GM19452 (cell line): ENCODE results near the gene C1QB.

Experiments used
- ATAC-seq: cut with Tn5 transposase; IDR thresholded peaks from one replicate; pipeline ENCODE4 v1.9.1; 2021; ENCODE audit not compliant: unreplicated experiment

C1QB gene

DNA sequence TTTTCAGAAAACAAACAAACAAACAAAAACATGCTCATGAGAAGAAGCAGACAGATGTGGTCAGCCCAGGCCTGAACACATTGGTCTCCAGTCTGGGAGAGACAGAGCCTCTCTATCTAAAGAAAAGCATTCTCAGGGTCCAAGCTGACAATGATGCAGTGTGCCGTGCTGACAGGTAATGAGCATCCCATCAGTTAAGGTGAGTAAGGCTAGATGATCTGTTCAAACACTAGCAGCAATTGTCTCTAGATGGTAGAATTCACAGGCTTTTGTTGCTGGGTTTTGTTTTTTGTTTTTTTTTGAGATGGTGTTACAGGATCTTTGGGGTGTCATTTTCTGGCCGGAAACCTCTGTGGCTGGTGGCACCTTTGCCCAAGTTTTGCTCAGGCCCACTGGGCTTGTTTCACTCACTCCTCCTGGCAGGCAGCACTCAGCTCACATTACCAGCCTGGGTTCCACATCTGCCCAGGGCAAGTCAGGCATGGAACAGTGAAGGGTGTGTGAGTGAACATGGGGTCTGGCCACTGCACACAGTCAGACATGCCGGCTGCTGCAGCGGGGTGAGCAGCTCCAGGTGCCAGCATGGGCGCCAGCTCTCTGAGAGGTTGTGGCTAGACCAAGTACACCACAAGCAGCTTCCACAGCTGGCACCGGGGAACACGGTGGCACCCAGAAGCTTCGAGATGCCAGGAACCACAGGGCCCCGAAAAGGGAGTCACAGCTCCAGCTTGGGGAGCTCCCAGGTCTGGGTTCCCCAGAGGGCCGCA is 19.2 kb upstream of the C1QB start:
- ATAC-seq = no peak

- no peak for ATAC-seq
These were observed 17.6 kb upstream of the C1QB start for GRCh38 chr1:22635436-22635835.

DNA sequence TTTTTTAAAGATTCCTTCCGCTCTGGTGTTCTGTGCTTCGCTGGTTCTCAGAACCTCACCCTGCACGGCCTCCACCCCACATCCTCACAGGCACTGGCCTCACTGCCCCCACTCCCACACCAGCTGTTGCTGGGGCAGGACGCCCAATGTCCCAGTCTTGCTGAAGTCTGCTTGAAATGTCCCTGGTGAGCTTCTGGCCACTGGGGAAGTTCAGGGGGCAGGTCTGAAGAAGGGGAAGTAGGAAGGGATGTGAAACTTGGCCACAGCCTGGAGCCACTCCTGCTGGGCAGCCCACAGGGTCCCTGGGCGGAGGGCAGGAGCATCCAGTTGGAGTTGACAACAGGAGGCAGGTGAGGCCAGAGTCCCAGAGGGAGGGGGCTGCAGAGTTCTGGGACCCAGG is 16.7 kb upstream of the C1QB start, which contains the start of gene C1QA:
C1QA (plus strand) TSS at position 276 of the 400 bp plus-strand sequence. CDS start 989 bp downstream, outside the sequence.
- no peak for ATAC-seq

DNA sequence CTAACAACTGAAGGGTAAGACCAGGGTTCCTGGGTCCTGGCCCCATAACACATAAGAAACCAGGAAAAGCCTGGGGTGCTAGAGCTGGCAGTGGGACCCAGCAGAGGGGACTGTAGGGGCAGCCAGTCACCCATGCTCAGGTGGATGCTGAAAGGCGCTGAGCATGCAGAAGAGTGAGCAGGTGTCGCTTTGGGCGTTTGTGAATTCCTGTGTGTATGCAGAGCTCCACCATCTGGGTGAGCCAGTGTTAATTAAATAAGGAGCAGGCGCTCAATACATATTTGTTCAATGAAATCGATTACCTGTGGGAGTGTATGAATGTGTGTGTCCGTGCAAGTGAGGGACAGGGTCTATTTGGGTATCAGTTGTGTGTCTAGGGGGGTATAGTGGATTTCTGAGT is 16.1 kb upstream of the C1QB start:
- no peak for ATAC-seq

DNA sequence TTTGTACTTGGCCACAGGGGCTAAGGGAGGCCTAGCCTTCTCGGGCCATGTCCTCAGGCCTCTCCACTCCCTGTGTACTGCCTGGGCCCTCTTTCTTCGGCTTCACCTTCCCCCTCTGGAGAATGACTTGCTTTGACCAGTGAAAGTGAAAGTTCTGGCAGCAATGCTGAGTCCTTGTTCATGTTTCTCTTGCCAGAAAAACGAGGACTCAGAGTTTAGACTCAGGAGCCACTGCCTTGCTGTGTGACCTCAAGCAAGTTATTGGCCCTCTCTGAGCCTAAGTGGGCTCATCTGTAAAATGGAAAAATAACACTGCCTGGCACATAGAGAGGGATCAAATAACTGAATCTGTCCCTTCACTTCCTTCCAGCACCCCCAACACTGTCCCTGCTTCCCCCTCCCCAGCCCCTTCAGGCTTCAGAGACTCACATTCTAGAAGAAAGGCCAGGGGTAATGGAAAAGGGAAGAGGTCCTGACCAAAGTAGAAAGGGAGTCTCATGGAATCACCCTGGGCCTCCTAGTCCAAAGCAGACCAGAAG is 15.1 kb upstream of the C1QB start:
- ATAC-seq = no peak

GRCh38 chr1:22638476-22639234 is 14.4 kb upstream of the C1QB start:
- no peak for ATAC-seq

- no peak for ATAC-seq
These were observed 13.8 kb upstream of the C1QB start for GRCh38 chr1:22639286-22639685.

DNA sequence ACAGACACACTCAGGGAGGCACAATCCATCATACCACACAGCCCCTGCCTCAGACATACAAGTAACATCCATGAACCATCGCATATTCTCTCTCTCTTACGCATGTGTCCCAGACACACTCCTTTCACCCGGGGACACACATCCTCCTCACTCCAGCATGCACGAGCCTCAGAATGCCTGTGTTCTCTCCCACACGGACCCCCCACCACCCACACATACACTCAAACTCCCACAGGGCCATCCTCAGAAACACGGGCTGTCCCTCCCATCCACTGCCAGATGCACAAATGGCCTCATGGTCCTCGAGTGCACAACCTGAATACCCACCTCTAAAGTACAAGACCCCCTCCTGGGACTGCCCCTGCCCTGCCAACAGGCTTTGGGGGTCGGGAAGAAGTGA is 11.8 kb upstream of the C1QB start:
- ATAC-seq = no peak

DNA sequence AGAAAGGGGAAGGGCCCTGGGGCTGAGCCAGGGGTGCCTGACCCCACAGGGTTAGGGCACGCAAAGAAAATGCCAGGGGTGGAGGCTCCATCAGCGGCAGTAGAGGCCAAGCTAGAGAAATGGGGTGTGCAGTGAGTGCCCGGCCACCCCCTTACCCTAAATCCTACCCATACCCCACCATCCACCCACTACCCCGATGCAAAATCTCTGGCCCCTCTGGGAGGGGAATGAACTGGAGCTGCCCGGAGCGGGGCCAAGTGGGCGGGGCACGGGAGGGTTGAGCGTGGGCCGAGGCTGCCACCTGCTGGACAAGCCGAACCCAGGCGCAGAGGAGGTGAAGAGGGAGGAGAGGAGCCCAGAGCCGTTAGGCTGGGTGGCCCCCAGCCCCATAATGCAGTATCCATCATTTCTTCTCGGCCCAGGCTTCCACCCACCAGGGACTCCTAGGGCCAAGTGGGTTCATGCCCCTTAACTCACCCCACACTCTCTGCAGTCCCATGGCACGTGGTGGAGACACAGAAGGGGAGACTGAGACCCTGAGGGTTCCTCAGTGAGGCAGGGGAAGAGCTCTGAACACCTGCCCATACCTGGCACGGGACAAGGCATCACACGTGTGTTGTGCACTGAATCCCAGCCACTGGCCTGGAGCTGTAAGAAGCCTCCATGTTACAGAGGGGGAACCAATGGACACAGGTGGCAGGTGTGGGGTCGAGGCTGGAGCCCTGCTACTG is 11.0 kb upstream of the C1QB start:
- ATAC-seq = no peak

GRCh38 chr1:22643381-22643780 is 9.7 kb upstream of the C1QB start, which contains the start of gene C1QC:
Gene C1QC (plus strand): TSS chr1:22643633. CDS start chr1:22644024, 391 bp downstream.
- ATAC-seq = no peak

DNA sequence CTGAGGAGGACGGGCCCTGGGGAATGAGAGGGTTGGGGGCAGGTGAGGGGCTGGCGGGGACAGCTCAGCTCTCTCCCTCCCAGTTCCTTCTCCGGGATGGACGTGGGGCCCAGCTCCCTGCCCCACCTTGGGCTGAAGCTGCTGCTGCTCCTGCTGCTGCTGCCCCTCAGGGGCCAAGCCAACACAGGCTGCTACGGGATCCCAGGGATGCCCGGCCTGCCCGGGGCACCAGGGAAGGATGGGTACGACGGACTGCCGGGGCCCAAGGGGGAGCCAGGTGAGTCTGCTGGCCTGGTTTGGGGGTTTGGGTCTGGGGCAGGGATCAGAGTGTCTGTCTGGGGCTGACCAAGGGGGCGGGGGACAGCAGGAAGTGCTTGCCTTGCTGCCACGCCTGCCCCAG is 9.1 kb upstream of the C1QB start:
- no peak for ATAC-seq

GRCh38 chr1:22645931-22646330 is 7.1 kb upstream of the C1QB start:
- ATAC-seq = no peak

- no peak for ATAC-seq
These were observed 6.7 kb upstream of the C1QB start for GRCh38 chr1:22646384-22646783.

GRCh38 chr1:22650089-22650693 is 2.8 kb upstream of the C1QB start:
- no peak for ATAC-seq

- ATAC-seq = no peak
These were observed 837 bp upstream of the C1QB start for GRCh38 chr1:22651941-22652856.

GRCh38 chr1:22654692-22655091 is 1.7 kb downstream of the C1QB start:
- no peak for ATAC-seq

- no peak for ATAC-seq
These were observed 5.5 kb downstream of the C1QB start for GRCh38 chr1:22658385-22659163.

- ATAC-seq = no peak
These were observed 7.7 kb downstream of the C1QB start for GRCh38 chr1:22660716-22661241.

DNA sequence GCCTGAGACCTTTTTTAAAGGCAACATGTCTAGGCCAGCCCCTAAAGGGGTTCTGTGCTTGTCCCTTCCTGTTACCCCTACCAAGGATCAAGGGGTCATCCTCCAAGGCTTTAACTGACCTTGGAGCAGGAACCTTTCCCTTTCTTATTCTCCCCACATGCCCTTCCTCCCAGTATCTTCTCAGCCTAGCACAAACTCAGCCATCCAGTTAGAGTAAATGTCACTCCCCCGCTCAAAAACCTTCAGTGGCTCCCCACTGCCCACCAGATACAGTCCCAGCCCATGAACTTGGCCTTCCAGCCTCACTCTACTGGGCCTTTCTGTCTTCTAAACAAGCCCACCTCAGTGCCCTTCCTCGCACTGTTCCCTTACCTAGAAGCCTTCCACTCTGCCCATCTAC is 8.8 kb downstream of the C1QB start:
- ATAC-seq = no peak
